ENCODE results near the gene DRG1. TPM values are rescaled to one million over a fixed set of nuclear protein-coding genes. Genes with fewer than 3 reads are reported as not detected.
"Not testable (repeated sequence)": the region's sequence is repeated elsewhere in the genome, so short reads cannot be mapped to it uniquely, and the experiment has no call there.

DRG1 gene
- total and polyA plus RNA-seq, 2 donors from 2014 or later, result 46.5 to 93.3 TPM

DNA sequence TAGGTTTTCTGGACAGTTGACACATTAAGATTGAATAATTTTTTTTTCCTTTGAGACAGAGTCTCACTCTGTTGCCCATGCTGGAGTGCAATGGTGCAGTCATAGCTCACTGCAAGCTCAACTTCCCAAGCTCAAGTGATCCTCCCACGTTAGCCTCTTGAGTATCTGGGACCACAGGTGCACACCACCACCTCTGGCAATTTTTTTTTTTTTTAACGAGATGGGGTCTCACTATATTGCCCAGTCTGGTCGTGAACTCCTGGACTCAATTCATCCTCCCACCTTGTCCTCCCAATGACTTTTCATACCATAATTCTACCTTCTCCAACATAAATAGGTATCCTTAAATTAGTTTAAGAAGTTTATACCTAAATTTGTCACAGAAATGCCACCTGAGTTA lies 81.7 kb downstream of the DRG1 start:
- Histone ChIP-seq H3K9me3 (ENCODE audit: control insufficient read depth in 2 of 3, insufficient read depth in 1 of 3, low read length in 3 of 3) (no peaks in the 10 kb centered on the region), H3K27me3 (ENCODE audit: control insufficient read depth, insufficient read depth, low read length) (no peaks in the 10 kb centered on the region), H3K4me1 (ENCODE audit: control insufficient read depth in 2 of 3, insufficient read depth in 2 of 3, low read depth in 1 of 3, low read length in 3 of 3) (no peaks in the 10 kb centered on the region), H3K36me3 (ENCODE audit: control insufficient read depth in 2 of 3, insufficient read depth in 3 of 3, low read length in 3 of 3) (peaks cover 6 to 34% (median 21%) of the 10 kb centered on the region in 3 donors), H3K9ac (ENCODE audit: low read length in 3 of 3) (no peak overlapping the region), H3K27ac (ENCODE audit: low read depth in 2 of 2, low read length in 2 of 2) (no peak overlapping the region), H3K4me3 (ENCODE audit: low read length in 3 of 3) (no peak overlapping the region)
- DNase-seq (no peak), FAIRE-seq (no peak)
- TF ChIP-seq, protein P1, sequence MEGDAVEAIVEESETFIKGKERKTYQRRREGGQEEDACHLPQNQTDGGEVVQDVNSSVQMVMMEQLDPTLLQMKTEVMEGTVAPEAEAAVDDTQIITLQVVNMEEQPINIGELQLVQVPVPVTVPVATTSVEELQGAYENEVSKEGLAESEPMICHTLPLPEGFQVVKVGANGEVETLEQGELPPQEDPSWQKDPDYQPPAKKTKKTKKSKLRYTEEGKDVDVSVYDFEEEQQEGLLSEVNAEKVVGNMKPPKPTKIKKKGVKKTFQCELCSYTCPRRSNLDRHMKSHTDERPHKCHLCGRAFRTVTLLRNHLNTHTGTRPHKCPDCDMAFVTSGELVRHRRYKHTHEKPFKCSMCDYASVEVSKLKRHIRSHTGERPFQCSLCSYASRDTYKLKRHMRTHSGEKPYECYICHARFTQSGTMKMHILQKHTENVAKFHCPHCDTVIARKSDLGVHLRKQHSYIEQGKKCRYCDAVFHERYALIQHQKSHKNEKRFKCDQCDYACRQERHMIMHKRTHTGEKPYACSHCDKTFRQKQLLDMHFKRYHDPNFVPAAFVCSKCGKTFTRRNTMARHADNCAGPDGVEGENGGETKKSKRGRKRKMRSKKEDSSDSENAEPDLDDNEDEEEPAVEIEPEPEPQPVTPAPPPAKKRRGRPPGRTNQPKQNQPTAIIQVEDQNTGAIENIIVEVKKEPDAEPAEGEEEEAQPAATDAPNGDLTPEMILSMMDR (IDR thresholded peaks at IDR 0.05; ENCODE audit: borderline replicate concordance, extremely low read depth, insufficient read depth), result no peak
- intact Hi-C loops (cut with DNase I), result no loop called here

DNA sequence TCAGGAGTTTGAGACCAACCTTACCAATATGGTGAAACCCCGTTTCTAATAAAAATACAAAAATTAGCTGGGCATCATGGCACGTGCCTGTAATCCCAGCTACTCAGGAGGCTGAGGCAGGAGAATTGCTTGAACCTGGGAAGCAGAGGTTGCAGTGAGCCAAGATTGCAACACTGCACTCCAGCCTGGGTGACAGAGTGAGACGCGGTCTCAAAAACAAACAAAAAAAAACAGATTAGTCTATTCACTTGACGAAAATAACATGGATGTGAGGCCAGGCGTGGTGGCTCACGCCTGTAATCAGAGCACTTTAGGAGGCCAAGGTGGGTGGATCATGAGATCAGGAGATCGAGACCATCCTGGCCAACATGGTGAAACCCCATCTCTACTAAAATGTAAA lies 83.1 kb downstream of the DRG1 start:
- H3K27me3 ChIP-seq (ENCODE audit: control insufficient read depth, insufficient read depth, low read length); FAIRE-seq; H3K4me1 ChIP-seq (ENCODE audit: control insufficient read depth in 2 of 3, insufficient read depth in 2 of 3, low read depth in 1 of 3, low read length in 3 of 3); H3K9me3 ChIP-seq (ENCODE audit: control insufficient read depth in 2 of 3, insufficient read depth in 1 of 3, low read length in 3 of 3); intact Hi-C loops (cut with DNase I); H3K4me3 ChIP-seq (ENCODE audit: low read length in 3 of 3); H3K27ac ChIP-seq (ENCODE audit: low read depth in 2 of 2, low read length in 2 of 2); H3K9ac ChIP-seq (ENCODE audit: low read length in 3 of 3); DNase-seq: not testable (repeated sequence)
- H3K36me3 ChIP-seq (ENCODE audit: control insufficient read depth in 2 of 3, insufficient read depth in 3 of 3, low read length in 3 of 3), result peaks cover 5 to 32% (median 20%) of the 10 kb centered on the region in 3 donors

Other genes with a start within 250 kb of the DRG1 start
- gene RNF185, start 239.4 kb upstream of the DRG1 start, total RNA-seq, result 36.7 TPM
- gene RNF185, start 239.4 kb upstream of the DRG1 start, polyA plus RNA-seq (ENCODE audit: insufficient read depth, low read depth, low replicate concordance), result 50.8 TPM
- 48.2 TPM for gene LIMK2, start 187.3 kb upstream of the DRG1 start, total RNA-seq
- gene LIMK2, start 187.3 kb upstream of the DRG1 start, polyA plus RNA-seq (ENCODE audit: insufficient read depth, low read depth, low replicate concordance), result 20.3 TPM
- 42.7 TPM for gene PIK3IP1, start 107.1 kb upstream of the DRG1 start, total RNA-seq
- 21.4 TPM for gene PIK3IP1, start 107.1 kb upstream of the DRG1 start, polyA plus RNA-seq (ENCODE audit: insufficient read depth, low read depth, low replicate concordance)
- gene PATZ1, start 53.3 kb upstream of the DRG1 start, total RNA-seq, result 40.9 TPM
- 33.3 TPM for gene PATZ1, start 53.3 kb upstream of the DRG1 start, polyA plus RNA-seq (ENCODE audit: insufficient read depth, low read depth, low replicate concordance)
- 39.1 TPM for gene EIF4ENIF1, start 90.2 kb downstream of the DRG1 start, total RNA-seq
- 13.8 TPM for gene EIF4ENIF1, start 90.2 kb downstream of the DRG1 start, polyA plus RNA-seq (ENCODE audit: insufficient read depth, low read depth, low replicate concordance)
- 48.2 TPM for gene SFI1, start 96.9 kb downstream of the DRG1 start, total RNA-seq
- 11.4 TPM for gene SFI1, start 96.9 kb downstream of the DRG1 start, polyA plus RNA-seq (ENCODE audit: insufficient read depth, low read depth, low replicate concordance)

Data from kidney (tissue), 14 donors.